ENCODE results near the gene APOBEC3G. TPM values are rescaled to one million over a fixed set of nuclear protein-coding genes. Genes with fewer than 3 reads are reported as not detected.

APOBEC3G gene
- total RNA-seq, 4 donors from 2014 or later = 7.2 to 17.7 (median 9.9) TPM

- H3K4me3 ChIP-seq (replicated peaks in 1 of 3) = no peak overlapping the region
- no peak overlapping the region for H3K27ac ChIP-seq
- TF ChIP-seq CTCF (IDR thresholded peaks at IDR 0.05) (no peak), POLR2A (IDR thresholded peaks at IDR 0.05) (no peak)
- no peak for DNase-seq
- no peaks in the 10 kb centered on the region for H3K36me3 ChIP-seq
- H3K4me1 ChIP-seq = no peaks in the 10 kb centered on the region
- 88 to 91% methylated on average over 2 of the region's 2 CpGs for WGBS, 2 donors
- no peaks in the 10 kb centered on the region for H3K9me3 ChIP-seq
- intact Hi-C loops (cut with DNase I) = no loop called here
- H3K27me3 ChIP-seq = no peaks in the 10 kb centered on the region
Observed at GRCh38 chr22:39115570-39115969, 38.5 kb downstream of the APOBEC3G start.

DNA sequence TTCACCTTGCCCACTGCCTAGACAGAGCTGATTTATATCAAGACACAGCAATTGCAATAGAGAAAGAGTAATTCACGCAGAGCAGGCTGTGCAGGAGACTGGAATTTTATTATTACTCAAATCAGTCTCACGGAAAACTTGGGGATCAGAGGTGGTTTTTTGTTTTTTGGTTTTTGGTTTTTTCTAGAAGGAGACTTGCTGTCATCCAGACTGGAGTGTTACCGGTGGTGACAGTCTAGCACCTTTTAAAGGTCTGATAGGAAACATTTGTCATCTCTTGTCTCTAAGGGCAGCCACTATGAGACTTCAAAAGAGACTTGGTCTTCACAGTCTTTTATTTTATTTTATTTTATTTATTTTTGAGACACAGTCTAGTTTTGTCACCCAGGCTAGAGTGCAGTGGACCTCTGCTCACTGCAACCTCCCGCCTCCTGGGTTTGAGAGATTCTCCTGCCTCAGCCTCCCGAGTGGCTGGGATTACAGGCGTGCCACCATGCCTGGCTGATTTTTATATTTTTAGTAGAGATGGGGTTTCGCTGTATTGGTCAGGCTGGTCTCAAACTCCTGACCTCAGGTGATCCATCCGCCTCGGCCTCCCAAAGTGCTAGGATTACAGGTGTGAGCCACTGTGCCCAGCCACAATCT lies 39.0 kb downstream of the APOBEC3G start:
- TF ChIP-seq POLR2A (IDR thresholded peaks at IDR 0.05) (no peak), CTCF (IDR thresholded peaks at IDR 0.05) (no peak)
- H3K27ac ChIP-seq = no peak overlapping the region
- WGBS, 2 donors = 84 to 87% methylated on average over 9 of the region's 9 CpGs
- no peak overlapping the region for H3K4me3 ChIP-seq (replicated peaks in 1 of 3)
- no peaks in the 10 kb centered on the region for H3K4me1 ChIP-seq
- no peaks in the 10 kb centered on the region for H3K36me3 ChIP-seq
- DNase-seq = no peak
- no peaks in the 10 kb centered on the region for H3K27me3 ChIP-seq
- intact Hi-C loops (cut with DNase I) = no loop called here
- H3K9me3 ChIP-seq = no peaks in the 10 kb centered on the region

DNA sequence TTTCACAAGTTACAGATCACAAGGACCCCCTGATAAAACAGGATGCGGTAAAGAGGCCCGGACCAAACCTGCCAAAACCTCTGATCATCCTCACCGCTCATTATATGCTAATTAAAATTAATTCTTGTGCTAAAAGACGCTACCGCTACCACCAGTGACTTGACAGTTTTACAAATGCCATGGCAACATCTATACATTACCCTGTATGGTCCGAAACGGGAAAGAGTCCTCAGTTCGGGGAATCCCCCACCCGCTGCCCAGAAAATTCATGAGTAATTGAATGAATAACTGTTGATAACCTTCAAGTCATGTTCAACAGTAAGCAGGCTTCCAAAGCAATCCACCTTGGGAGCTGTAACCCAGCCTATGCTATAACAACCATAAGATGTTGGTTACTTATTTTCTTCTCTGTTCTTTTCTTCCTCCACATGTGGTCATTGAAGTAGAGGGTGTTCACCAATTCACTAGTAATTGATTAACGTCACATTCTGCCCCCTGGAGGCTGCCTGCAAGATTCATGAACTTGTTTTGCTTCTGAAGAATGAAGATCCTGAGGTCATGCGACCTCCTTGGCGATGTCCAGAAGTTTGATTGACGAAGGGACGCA lies 40.6 kb downstream of the APOBEC3G start:
- intact Hi-C loops (cut with DNase I) = no loop called here
- Histone ChIP-seq H3K4me3 (replicated peaks in 1 of 3) (no peak overlapping the region), H3K27me3 (no peaks in the 10 kb centered on the region), H3K4me1 (no peaks in the 10 kb centered on the region), H3K36me3 (no peaks in the 10 kb centered on the region), H3K27ac (no peak overlapping the region), H3K9me3 (no peaks in the 10 kb centered on the region)
- TF ChIP-seq CTCF (IDR thresholded peaks at IDR 0.05) (peak in 4 of 6 experiments; percentile 36 to 58 (median 48)), POLR2A (IDR thresholded peaks at IDR 0.05) (no peak)
- 51 to 68% methylated on average over 14 of the region's 14 CpGs for WGBS, 2 donors
- peak; percentile 61 to 72 for DNase-seq

GRCh38 chr22:39120983-39121382 lies 43.9 kb downstream of the APOBEC3G start:
- DNase-seq = no peak
- WGBS, 2 donors = 91 to 95% methylated on average over 4 of the region's 4 CpGs
- H3K9me3 ChIP-seq = no peaks in the 10 kb centered on the region
- TF ChIP-seq CTCF (IDR thresholded peaks at IDR 0.05) (no peak), POLR2A (IDR thresholded peaks at IDR 0.05) (no peak)
- intact Hi-C loops (cut with DNase I) = loop anchor here (5.0 to 10.0 kb wide), 2 partner anchors 254 to 346 kb away; no protein-coding TSS in a partner anchor
- H3K27ac ChIP-seq = no peak overlapping the region
- H3K4me1 ChIP-seq = no peaks in the 10 kb centered on the region
- H3K4me3 ChIP-seq (replicated peaks in 1 of 3) = no peak overlapping the region
- H3K27me3 ChIP-seq = no peaks in the 10 kb centered on the region
- no peaks in the 10 kb centered on the region for H3K36me3 ChIP-seq

DNA sequence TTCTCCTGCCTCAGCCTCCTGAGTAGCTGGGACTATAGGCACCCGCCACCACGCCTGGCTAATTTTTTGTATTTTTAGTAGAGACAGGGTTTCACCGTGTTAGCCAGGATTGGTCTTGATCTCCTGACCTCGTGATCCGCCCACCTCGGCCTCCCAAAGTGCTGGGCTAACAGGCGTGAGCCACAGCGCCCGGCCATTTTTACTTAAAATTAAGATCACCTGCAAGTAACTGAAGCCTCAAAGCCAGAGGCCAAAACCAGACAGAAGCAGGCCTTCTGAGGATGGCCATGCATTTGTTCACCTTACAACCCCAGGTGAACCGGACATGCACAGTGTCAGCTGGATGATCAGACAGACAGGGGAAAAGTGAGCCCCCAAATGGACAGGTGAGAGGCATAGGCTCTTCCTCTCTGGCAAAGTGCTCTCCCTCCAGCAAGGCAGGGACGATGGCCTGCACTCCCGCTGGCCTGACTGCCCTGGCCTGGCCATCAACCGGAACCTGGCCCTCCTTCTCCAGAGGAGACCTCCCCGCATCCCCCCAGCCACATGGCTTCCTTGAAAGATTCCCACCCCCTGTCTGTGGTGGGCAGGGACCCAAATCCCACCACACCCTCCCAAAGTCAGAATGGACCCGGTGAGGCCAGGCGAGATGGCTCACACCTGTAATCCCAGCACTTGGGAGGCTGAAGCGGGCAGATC lies 45.8 kb downstream of the APOBEC3G start:
- 92 to 94% methylated on average over 14 to 17 of the region's 17 CpGs for WGBS, 2 donors
- intact Hi-C loops (cut with DNase I) = loop anchor here (5.0 to 10.0 kb wide), 2 partner anchors 256 to 348 kb away; no protein-coding TSS in a partner anchor
- H3K4me3 ChIP-seq (replicated peaks in 1 of 3) = no peak overlapping the region
- H3K9me3 ChIP-seq = no peaks in the 10 kb centered on the region
- no peaks in the 10 kb centered on the region for H3K36me3 ChIP-seq
- no peak for DNase-seq
- no peaks in the 10 kb centered on the region for H3K4me1 ChIP-seq
- no peak for TF ChIP-seq CTCF (IDR thresholded peaks at IDR 0.05)
- no peak for TF ChIP-seq POLR2A (IDR thresholded peaks at IDR 0.05)
- H3K27ac ChIP-seq = no peak overlapping the region
- no peaks in the 10 kb centered on the region for H3K27me3 ChIP-seq

Data from thyroid gland (tissue), 4 donors.